Fibroblast of lung (primary cell): ENCODE data around the gene WDR26.

Experiments
- EZH2 ChIP-seq: IDR thresholded peaks from 2 replicates; pipeline ENCODE4 v1.5.1; 2012; ENCODE audit warnings: low read length, control low read depth, mild to moderate bottlenecking; ENCODE audit errors: missing control alignments
- TF ChIP-seq, protein P1 (sequence below), 2 donors: IDR thresholded peaks in 1 of 2; conservative IDR thresholded peaks in 1 of 2; 1 replicate in 1 of 2; 2 replicates in 1 of 2; pipeline ENCODE4 v1.5.1; 2011 to 2012; ENCODE audit warnings: low read length in 2 of 2, control low read depth in 1 of 2, inconsistent platforms in 1 of 2, low read depth in 1 of 2, mild to moderate bottlenecking in 1 of 2

DNA sequence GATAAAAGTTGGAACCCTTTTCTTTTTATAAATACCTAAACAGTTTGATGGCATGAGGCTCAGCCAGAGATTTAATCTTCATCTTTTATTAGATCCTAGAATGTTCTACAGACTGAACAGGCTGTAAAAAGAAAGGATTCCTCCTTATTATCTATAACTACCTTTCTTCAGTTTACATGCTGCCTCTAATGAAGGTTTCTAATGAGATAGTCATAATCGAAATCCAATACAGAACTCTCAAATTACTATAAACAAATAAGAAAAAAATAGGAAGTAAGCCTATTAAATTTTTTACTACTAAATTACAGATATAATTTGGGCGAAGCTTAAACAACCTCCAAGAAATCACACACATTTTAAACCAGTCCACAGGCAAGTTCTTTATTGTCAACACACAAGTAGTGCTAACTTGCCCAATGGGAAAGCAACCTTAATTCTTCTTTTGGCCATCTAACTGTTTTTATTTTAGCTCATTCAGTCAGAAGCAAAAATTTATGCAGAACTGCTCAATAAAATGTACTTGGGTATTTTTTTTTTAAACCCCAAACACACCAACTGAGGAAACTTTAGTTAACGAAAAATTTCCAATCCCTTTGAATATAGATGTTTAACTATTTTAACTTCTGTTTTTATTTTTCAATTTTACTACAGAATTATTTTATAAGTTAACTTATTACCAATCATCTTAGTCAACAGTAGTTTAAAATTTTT, 4.8 kb downstream of the WDR26 start:
- TF ChIP-seq, protein P1, sequence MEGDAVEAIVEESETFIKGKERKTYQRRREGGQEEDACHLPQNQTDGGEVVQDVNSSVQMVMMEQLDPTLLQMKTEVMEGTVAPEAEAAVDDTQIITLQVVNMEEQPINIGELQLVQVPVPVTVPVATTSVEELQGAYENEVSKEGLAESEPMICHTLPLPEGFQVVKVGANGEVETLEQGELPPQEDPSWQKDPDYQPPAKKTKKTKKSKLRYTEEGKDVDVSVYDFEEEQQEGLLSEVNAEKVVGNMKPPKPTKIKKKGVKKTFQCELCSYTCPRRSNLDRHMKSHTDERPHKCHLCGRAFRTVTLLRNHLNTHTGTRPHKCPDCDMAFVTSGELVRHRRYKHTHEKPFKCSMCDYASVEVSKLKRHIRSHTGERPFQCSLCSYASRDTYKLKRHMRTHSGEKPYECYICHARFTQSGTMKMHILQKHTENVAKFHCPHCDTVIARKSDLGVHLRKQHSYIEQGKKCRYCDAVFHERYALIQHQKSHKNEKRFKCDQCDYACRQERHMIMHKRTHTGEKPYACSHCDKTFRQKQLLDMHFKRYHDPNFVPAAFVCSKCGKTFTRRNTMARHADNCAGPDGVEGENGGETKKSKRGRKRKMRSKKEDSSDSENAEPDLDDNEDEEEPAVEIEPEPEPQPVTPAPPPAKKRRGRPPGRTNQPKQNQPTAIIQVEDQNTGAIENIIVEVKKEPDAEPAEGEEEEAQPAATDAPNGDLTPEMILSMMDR (conservative IDR thresholded peaks at IDR 0.05 in 1 of 2, IDR thresholded peaks at IDR 0.05 in 1 of 2; ENCODE audit: low read depth in 1 of 2, low read length in 2 of 2): no peak
- TF ChIP-seq EZH2: no peak
